Breast epithelium (tissue), 4 donors: ENCODE data around the gene BEND2. TPM values are rescaled to one million over a fixed set of nuclear protein-coding genes. Genes with fewer than 3 reads are reported as not detected.

Source experiments
- DNase-seq, 2 donors: peaks; one replicate each; pipeline ENCODE4 v3.0.0-alpha.2; 2019; ENCODE audit warnings: low spot score in 2 of 2
- H3K27ac ChIP-seq, 2 donors: fragments of 200-600 bp; sonication (generic) in 1 of 2; one replicate each; pipeline ENCODE4 v1.5.1; 2016 to 2019; ENCODE audit warnings: mild to moderate bottlenecking in 1 of 2
- H3K27me3 ChIP-seq, 2 donors: fragments of 200-600 bp; sonication (generic) in 1 of 2; one replicate each; pipeline versions ENCODE4 v1.5.1 to v1.6.0; 2017 to 2019; ENCODE audit warnings: control low read depth in 1 of 2, mild to moderate bottlenecking in 1 of 2
- H3K36me3 ChIP-seq: fragments of 200-600 bp; one replicate; pipeline ENCODE4 v1.5.1; 2019
- H3K4me1 ChIP-seq, 2 donors: fragments of 200-600 bp; sonication (generic); one replicate each; pipeline ENCODE4 v1.5.1; 2016 to 2019; ENCODE audit warnings: control low read depth in 1 of 2
- H3K4me3 ChIP-seq, 3 donors: fragments of 200-600 bp; sonication (generic); 1 replicate in 2 of 3; 2 replicates in 1 of 3; pipeline ENCODE4 v1.5.1; 2016 to 2019; ENCODE audit warnings: mild to moderate bottlenecking in 3 of 3, moderate library complexity in 2 of 3
- H3K9me3 ChIP-seq, 2 donors: fragments of 200-600 bp; sonication (generic) in 1 of 2; one replicate each; pipeline ENCODE4 v1.5.1; 2016 to 2019; ENCODE audit warnings: control low read depth in 1 of 2
- POLR2A ChIP-seq: fragments of 450-650 bp; IDR thresholded peaks from one replicate; pipeline ENCODE4 v1.6.1; 2016; ENCODE audit warnings: antibody characterized with exemption, mild to moderate bottlenecking, moderate library complexity
- POLR2AphosphoS5 ChIP-seq, 3 donors: sonication (generic); formaldehyde crosslinking; IDR thresholded peaks; one replicate each; pipeline ENCODE4 v1.6.1; 2017; ENCODE audit warnings: antibody characterized with exemption in 3 of 3
- intact Hi-C: fragments of 100-400 bp; cut with DNase I; formaldehyde crosslinking; loops from one replicate; pipeline ENCODE4 v1.15.1; 2023; ENCODE audit warnings: low total_unique reads
- total RNA-seq, 3 donors: library from RNA; depleted of rRNA; stranded (reverse); fragments of >200 nt; gene quantifications; one replicate each; pipeline ENCODE4 v1.1.0, GENCODE V29; 2016
- TF ChIP-seq, protein P1 (sequence below), 3 donors: fragments of 450-650 bp; IDR thresholded peaks; one replicate each; pipeline ENCODE4 v1.5.1; 2016 to 2017; ENCODE audit warnings: antibody characterized with exemption in 3 of 3, mild to moderate bottlenecking in 3 of 3, moderate library complexity in 3 of 3

The BEND2 gene
- total RNA-seq, 3 donors from 2014 or later = not detected

DNA sequence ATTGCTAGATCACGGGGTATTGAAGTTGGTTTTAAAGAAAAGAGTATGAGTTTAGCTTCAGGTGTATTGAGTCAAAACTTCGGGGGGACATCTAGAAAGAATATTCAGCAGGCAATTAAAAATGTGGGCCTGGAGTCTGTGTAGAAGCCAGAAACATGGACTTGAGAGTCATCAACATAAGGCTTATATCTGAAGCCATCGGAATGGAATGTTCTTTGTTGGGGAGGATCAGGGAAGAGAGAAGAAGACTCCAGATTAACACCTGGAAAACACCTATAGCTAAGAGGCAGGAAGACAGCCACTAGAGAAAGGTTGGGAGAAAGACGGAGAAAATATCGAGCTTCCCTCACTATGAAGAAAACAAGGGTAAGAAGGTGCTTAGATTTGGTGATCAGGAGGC is 69.5 kb downstream of the BEND2 start:
- no peaks in the 10 kb centered on the region for H3K9me3 ChIP-seq
- H3K36me3 ChIP-seq = no peaks in the 10 kb centered on the region
- no peak overlapping the region for H3K4me3 ChIP-seq
- no peak for DNase-seq
- TF ChIP-seq POLR2A = no peak
- TF ChIP-seq, protein P1, sequence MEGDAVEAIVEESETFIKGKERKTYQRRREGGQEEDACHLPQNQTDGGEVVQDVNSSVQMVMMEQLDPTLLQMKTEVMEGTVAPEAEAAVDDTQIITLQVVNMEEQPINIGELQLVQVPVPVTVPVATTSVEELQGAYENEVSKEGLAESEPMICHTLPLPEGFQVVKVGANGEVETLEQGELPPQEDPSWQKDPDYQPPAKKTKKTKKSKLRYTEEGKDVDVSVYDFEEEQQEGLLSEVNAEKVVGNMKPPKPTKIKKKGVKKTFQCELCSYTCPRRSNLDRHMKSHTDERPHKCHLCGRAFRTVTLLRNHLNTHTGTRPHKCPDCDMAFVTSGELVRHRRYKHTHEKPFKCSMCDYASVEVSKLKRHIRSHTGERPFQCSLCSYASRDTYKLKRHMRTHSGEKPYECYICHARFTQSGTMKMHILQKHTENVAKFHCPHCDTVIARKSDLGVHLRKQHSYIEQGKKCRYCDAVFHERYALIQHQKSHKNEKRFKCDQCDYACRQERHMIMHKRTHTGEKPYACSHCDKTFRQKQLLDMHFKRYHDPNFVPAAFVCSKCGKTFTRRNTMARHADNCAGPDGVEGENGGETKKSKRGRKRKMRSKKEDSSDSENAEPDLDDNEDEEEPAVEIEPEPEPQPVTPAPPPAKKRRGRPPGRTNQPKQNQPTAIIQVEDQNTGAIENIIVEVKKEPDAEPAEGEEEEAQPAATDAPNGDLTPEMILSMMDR (IDR thresholded peaks at IDR 0.05) = no peak
- no peak for TF ChIP-seq POLR2AphosphoS5 (IDR thresholded peaks at IDR 0.05)
- intact Hi-C loops = no loop called here
- H3K4me1 ChIP-seq = no peaks in the 10 kb centered on the region
- H3K27ac ChIP-seq = no peak overlapping the region
- H3K27me3 ChIP-seq = peaks cover 0 to 16% of the 10 kb centered on the region in 2 donors

GRCh38 chrX:18149454-18149853 is 71.2 kb downstream of the BEND2 start:
- no peak overlapping the region for H3K27ac ChIP-seq
- no peak for DNase-seq
- H3K4me3 ChIP-seq = no peak overlapping the region
- no peaks in the 10 kb centered on the region for H3K36me3 ChIP-seq
- no peaks in the 10 kb centered on the region for H3K9me3 ChIP-seq
- no peaks in the 10 kb centered on the region for H3K4me1 ChIP-seq
- H3K27me3 ChIP-seq = peaks cover 0 to 14% of the 10 kb centered on the region in 2 donors
- TF ChIP-seq POLR2AphosphoS5 (IDR thresholded peaks at IDR 0.05) = no peak
- no peak for TF ChIP-seq POLR2A
- TF ChIP-seq, protein P1 (IDR thresholded peaks at IDR 0.05) = no peak
- intact Hi-C loops = no loop called here

- Histone ChIP-seq H3K36me3 (no peaks in the 10 kb centered on the region), H3K9me3 (no peaks in the 10 kb centered on the region), H3K4me3 (no peak overlapping the region), H3K27me3 (peaks cover 0 to 5% of the 10 kb centered on the region in 2 donors), H3K4me1 (no peaks in the 10 kb centered on the region), H3K27ac (no peak overlapping the region)
- DNase-seq = no peak
- intact Hi-C loops = no loop called here
- TF ChIP-seq POLR2A = no peak
- no peak for TF ChIP-seq POLR2AphosphoS5 (IDR thresholded peaks at IDR 0.05)
- TF ChIP-seq, protein P1 (IDR thresholded peaks at IDR 0.05) = no peak
These were observed 73.7 kb downstream of the BEND2 start for GRCh38 chrX:18146954-18147353.

DNA sequence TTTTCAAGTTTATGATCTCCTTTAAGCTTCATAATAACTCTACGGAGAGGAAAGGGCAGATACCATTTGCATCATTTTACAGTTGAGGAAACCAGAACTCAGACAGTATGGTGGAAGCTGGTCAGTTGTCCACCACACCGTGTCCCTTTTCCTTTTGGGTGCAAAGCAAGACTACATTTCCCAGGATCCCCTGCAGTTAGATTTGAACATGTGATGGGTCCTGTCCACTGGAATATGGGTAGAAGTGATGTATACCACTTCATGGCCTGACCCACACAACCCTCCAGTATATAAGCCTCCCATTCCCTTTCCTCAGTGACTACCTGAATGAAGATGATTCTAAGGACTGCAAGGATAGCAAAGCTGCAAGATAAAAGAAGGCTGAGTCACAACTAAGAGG is 74.7 kb downstream of the BEND2 start:
- H3K27ac ChIP-seq = no peak overlapping the region
- no peaks in the 10 kb centered on the region for H3K36me3 ChIP-seq
- H3K4me3 ChIP-seq = no peak overlapping the region
- DNase-seq = no peak
- peaks cover 0 to 5% of the 10 kb centered on the region in 2 donors for H3K27me3 ChIP-seq
- H3K4me1 ChIP-seq = no peaks in the 10 kb centered on the region
- no peaks in the 10 kb centered on the region for H3K9me3 ChIP-seq
- TF ChIP-seq POLR2AphosphoS5 (IDR thresholded peaks at IDR 0.05) (no peak), POLR2A (no peak)
- TF ChIP-seq, protein P1 (IDR thresholded peaks at IDR 0.05) = no peak
- intact Hi-C loops = no loop called here

- intact Hi-C loops = no loop called here
- Histone ChIP-seq H3K4me1 (no peaks in the 10 kb centered on the region), H3K9me3 (no peaks in the 10 kb centered on the region), H3K4me3 (no peak overlapping the region), H3K27ac (no peak overlapping the region), H3K36me3 (no peaks in the 10 kb centered on the region), H3K27me3 (peaks cover 0 to 39% of the 10 kb centered on the region in 2 donors)
- DNase-seq = no peak
- TF ChIP-seq POLR2A = no peak
- TF ChIP-seq POLR2AphosphoS5 (IDR thresholded peaks at IDR 0.05) = no peak
- TF ChIP-seq, protein P1 (IDR thresholded peaks at IDR 0.05) = no peak
These were observed 83.9 kb downstream of the BEND2 start for GRCh38 chrX:18136816-18137215.
